Astrocyte of the spinal cord (primary cell): Measurements from ENCODE around the gene KIAA0586.

ENCODE experiments used
- DNase-seq: peaks from one replicate; pipeline ENCODE4 v3.0.0; 2011; ENCODE audit warnings: low read depth, low spot score
- H3K4me3 ChIP-seq: 2 replicates; pipeline ENCODE4 v1.5.1; 2011; ENCODE audit warnings: low read depth, mild to moderate bottlenecking, low read length, moderate library complexity
- in situ Hi-C: cut with HindIII; loops from 2 replicates; pipeline ENCODE4 v1.10.0; 2017; ENCODE audit warnings: low sequenced_read_pairs
- TF ChIP-seq, protein P1 (sequence below): IDR thresholded peaks from 2 replicates; pipeline ENCODE4 v1.5.1; 2012; ENCODE audit warnings: low read depth, mild to moderate bottlenecking, low read length, inconsistent platforms

The KIAA0586 gene

DNA sequence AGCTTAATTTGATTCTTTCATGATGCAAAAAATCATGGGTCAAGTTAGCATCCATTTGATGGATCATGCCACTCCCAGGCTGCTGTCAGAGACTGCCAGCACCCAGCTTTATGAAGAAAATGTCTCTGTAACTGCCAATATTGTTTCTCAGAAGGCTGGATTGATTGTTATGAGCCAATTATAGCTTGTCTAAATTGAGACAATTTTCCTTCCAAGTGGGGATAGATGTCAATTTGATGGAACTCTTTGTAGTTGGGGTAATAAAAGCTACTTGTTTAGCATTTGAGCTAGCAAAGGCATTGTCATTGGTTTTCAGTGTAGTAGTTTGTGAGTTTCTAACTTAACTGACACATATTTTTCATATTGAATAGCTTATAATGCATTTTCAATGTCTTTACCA lies 128.1 kb downstream of the KIAA0586 start:
- in situ Hi-C loops, result no loop called here
- TF ChIP-seq, protein P1, sequence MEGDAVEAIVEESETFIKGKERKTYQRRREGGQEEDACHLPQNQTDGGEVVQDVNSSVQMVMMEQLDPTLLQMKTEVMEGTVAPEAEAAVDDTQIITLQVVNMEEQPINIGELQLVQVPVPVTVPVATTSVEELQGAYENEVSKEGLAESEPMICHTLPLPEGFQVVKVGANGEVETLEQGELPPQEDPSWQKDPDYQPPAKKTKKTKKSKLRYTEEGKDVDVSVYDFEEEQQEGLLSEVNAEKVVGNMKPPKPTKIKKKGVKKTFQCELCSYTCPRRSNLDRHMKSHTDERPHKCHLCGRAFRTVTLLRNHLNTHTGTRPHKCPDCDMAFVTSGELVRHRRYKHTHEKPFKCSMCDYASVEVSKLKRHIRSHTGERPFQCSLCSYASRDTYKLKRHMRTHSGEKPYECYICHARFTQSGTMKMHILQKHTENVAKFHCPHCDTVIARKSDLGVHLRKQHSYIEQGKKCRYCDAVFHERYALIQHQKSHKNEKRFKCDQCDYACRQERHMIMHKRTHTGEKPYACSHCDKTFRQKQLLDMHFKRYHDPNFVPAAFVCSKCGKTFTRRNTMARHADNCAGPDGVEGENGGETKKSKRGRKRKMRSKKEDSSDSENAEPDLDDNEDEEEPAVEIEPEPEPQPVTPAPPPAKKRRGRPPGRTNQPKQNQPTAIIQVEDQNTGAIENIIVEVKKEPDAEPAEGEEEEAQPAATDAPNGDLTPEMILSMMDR, result no peak
- DNase-seq, result no peak
- H3K4me3 ChIP-seq, result no peak overlapping the region

GRCh38 chr14:58557242-58557641 lies 129.7 kb downstream of the KIAA0586 start:
- TF ChIP-seq, protein P1, result no peak
- in situ Hi-C loops, result no loop called here
- no peak overlapping the region for H3K4me3 ChIP-seq
- DNase-seq, result no peak

GRCh38 chr14:58560208-58560607 lies 132.7 kb downstream of the KIAA0586 start:
- in situ Hi-C loops, result no loop called here

GRCh38 chr14:58562141-58562540 lies 134.6 kb downstream of the KIAA0586 start:
- H3K4me3 ChIP-seq, result no peak overlapping the region
- TF ChIP-seq, protein P1, result no peak
- in situ Hi-C loops, result no loop called here
- DNase-seq, result no peak

More at GRCh38 chr14:58560208-58560607, 132.7 kb downstream of the KIAA0586 start:
- no peak for DNase-seq
- TF ChIP-seq, protein P1, result no peak
- no peak overlapping the region for H3K4me3 ChIP-seq

- H3K4me3 ChIP-seq, result no peak overlapping the region
- DNase-seq, result no peak
- TF ChIP-seq, protein P1, result no peak
- in situ Hi-C loops, result no loop called here
Observed at GRCh38 chr14:58563978-58564377, 136.5 kb downstream of the KIAA0586 start.

- TF ChIP-seq, protein P1, result no peak
- in situ Hi-C loops, result no loop called here
- no peak for DNase-seq
- H3K4me3 ChIP-seq, result no peak overlapping the region
Observed at GRCh38 chr14:58565832-58566231, 138.3 kb downstream of the KIAA0586 start.

- TF ChIP-seq, protein P1, result no peak
- in situ Hi-C loops, result no loop called here
- DNase-seq, result no peak
- H3K4me3 ChIP-seq, result no peak overlapping the region
Observed at GRCh38 chr14:58566979-58567378, 139.5 kb downstream of the KIAA0586 start.
